Omental fat pad (tissue), 4 donors: ENCODE results near the gene CTSC. TPM values are rescaled to one million over a fixed set of nuclear protein-coding genes. Genes with fewer than 3 reads are reported as not detected.
A peak's percentile ranks its signal among the peaks of the same experiment; 100 is the strongest.

Source experiments
- ATAC-seq: fragments of 150-250 bp; one replicate; pipeline ENCODE4 v1.9.1; 2016; ENCODE audit warnings: mild to moderate bottlenecking, moderate library complexity; ENCODE audit not compliant: low FRiP score
- DNase-seq: peaks from one replicate; pipeline ENCODE4 v3.0.0-alpha.2; 2019; ENCODE audit warnings: low spot score
- total RNA-seq, 4 donors: library from RNA; depleted of rRNA; stranded (reverse); fragments of >200 nt; gene quantifications; one replicate each; pipeline ENCODE4 v1.1.0, GENCODE V29; 2016
- TF ChIP-seq, protein P1 (sequence below), 3 donors: fragments of 450-650 bp; IDR thresholded peaks; one replicate each; pipeline ENCODE4 v1.5.1; 2016 to 2017; ENCODE audit warnings: antibody characterized with exemption in 3 of 3, mild to moderate bottlenecking in 3 of 3, moderate library complexity in 2 of 3

Gene CTSC
- total RNA-seq, 4 donors from 2014 or later, result 136 to 234 (median 166) TPM

GRCh38 chr11:88377646-88378045, 40.1 kb upstream of the CTSC start:
- DNase-seq (no peak), ATAC-seq (no peak)
- TF ChIP-seq, protein P1, sequence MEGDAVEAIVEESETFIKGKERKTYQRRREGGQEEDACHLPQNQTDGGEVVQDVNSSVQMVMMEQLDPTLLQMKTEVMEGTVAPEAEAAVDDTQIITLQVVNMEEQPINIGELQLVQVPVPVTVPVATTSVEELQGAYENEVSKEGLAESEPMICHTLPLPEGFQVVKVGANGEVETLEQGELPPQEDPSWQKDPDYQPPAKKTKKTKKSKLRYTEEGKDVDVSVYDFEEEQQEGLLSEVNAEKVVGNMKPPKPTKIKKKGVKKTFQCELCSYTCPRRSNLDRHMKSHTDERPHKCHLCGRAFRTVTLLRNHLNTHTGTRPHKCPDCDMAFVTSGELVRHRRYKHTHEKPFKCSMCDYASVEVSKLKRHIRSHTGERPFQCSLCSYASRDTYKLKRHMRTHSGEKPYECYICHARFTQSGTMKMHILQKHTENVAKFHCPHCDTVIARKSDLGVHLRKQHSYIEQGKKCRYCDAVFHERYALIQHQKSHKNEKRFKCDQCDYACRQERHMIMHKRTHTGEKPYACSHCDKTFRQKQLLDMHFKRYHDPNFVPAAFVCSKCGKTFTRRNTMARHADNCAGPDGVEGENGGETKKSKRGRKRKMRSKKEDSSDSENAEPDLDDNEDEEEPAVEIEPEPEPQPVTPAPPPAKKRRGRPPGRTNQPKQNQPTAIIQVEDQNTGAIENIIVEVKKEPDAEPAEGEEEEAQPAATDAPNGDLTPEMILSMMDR (IDR thresholded peaks at IDR 0.05), result no peak

GRCh38 chr11:88377144-88377543, 39.6 kb upstream of the CTSC start:
- ATAC-seq (no peak), DNase-seq (no peak)
- TF ChIP-seq, protein P1 (IDR thresholded peaks at IDR 0.05), result no peak

- DNase-seq (no peak), ATAC-seq (no peak)
- TF ChIP-seq, protein P1 (IDR thresholded peaks at IDR 0.05), result no peak
Observed at GRCh38 chr11:88375927-88376470, 38.5 kb upstream of the CTSC start.

DNA sequence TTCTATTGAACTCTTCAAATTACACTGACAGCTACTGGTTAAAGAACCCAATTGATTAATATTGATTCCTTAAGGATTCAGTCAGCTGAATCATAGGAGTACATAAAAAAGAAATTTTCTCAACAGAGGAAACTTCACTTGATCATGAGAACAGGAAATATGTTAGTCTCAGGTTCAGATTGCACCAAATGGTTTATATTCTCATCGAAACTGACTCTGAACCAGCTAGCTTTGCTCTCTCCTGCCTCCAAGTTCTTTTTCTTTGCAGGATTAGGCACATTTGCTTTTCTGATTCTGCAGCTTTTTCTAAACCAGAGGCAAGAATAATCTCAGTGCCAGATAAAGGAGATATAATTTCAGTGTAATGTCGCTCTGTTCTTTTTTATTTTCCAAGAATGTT, 33.2 kb upstream of the CTSC start:
- DNase-seq, result no peak
- TF ChIP-seq, protein P1 (IDR thresholded peaks at IDR 0.05), result no peak
- no peak for ATAC-seq

GRCh38 chr11:88367310-88367709, 29.8 kb upstream of the CTSC start:
- DNase-seq (no peak), ATAC-seq (no peak)
- TF ChIP-seq, protein P1 (IDR thresholded peaks at IDR 0.05), result no peak

- ATAC-seq (peak; percentile 59), DNase-seq (no peak)
- TF ChIP-seq, protein P1 (IDR thresholded peaks at IDR 0.05), result no peak
Observed at GRCh38 chr11:88363648-88364065, 26.1 kb upstream of the CTSC start.

- no peak for ATAC-seq
- TF ChIP-seq, protein P1 (IDR thresholded peaks at IDR 0.05), result no peak
Observed at GRCh38 chr11:88363004-88363403, 25.5 kb upstream of the CTSC start.

More at GRCh38 chr11:88363004-88363403, 25.5 kb upstream of the CTSC start:
- DNase-seq, result no peak
